ENCODE data around the gene TTC34. TPM values are rescaled to one million over a fixed set of nuclear protein-coding genes. Genes with fewer than 3 reads are reported as not detected.

TTC34 gene
- total and polyA plus RNA-seq, 8 donors, result 0.18 to 0.99 (median 0.44) TPM

- Histone ChIP-seq H3K4me1 (no peaks in the 10 kb centered on the region), H3K27ac (no peak overlapping the region), H3K27me3 (no peaks in the 10 kb centered on the region), H3K9me3 (no peaks in the 10 kb centered on the region), H3K4me3 (no peak overlapping the region), H3K36me3 (no peaks in the 10 kb centered on the region)
- DNase-seq, result peak in 1 of 6 donors; percentile 49
- intact Hi-C loops (cut with DNase I), result no loop called here
- 69 to 87% methylated on average over 14 to 15 of the region's 15 CpGs for WGBS, 2 donors
- no peak for ATAC-seq
- no peak for FAIRE-seq
- TF ChIP-seq CTCF (IDR thresholded peaks at IDR 0.05), result no peak
These were observed 195.1 kb downstream of the TTC34 start for GRCh38 chr1:2606396-2606880.

- intact Hi-C loops (cut with DNase I), result no loop called here
- FAIRE-seq (no peak), DNase-seq (peak in 1 of 6 donors; percentile 68), ATAC-seq (no peak)
- no peaks in the 10 kb centered on the region for H3K9me3 ChIP-seq
- TF ChIP-seq CTCF (IDR thresholded peaks at IDR 0.05), result no peak
- H3K27me3 ChIP-seq, result no peaks in the 10 kb centered on the region
- H3K4me1 ChIP-seq, result no peaks in the 10 kb centered on the region
- H3K4me3 ChIP-seq, result no peak overlapping the region
- WGBS, 2 donors, result 66 to 78% methylated on average over 39 to 48 of the region's 48 CpGs
- H3K27ac ChIP-seq, result no peak overlapping the region
- no peaks in the 10 kb centered on the region for H3K36me3 ChIP-seq
These were observed 195.7 kb downstream of the TTC34 start for GRCh38 chr1:2605509-2606395.

GRCh38 chr1:2604844-2605508, 196.5 kb downstream of the TTC34 start:
- H3K9me3 ChIP-seq, result no peaks in the 10 kb centered on the region
- ATAC-seq (no peak), DNase-seq (peak in 1 of 6 donors; percentile 58), FAIRE-seq (no peak)
- H3K4me1 ChIP-seq, result no peaks in the 10 kb centered on the region
- H3K36me3 ChIP-seq, result no peaks in the 10 kb centered on the region
- no peak overlapping the region for H3K4me3 ChIP-seq
- intact Hi-C loops (cut with DNase I), result no loop called here
- no peaks in the 10 kb centered on the region for H3K27me3 ChIP-seq
- no peak for TF ChIP-seq CTCF (IDR thresholded peaks at IDR 0.05)
- 59 to 71% methylated on average over 14 of the region's 14 CpGs for WGBS, 2 donors
- no peak overlapping the region for H3K27ac ChIP-seq

GRCh38 chr1:2604156-2604843, 197.2 kb downstream of the TTC34 start:
- no peak for TF ChIP-seq CTCF (IDR thresholded peaks at IDR 0.05)
- H3K27me3 ChIP-seq, result no peaks in the 10 kb centered on the region
- H3K36me3 ChIP-seq, result no peaks in the 10 kb centered on the region
- DNase-seq (peak in 1 of 6 donors; percentile 45), ATAC-seq (no peak), FAIRE-seq (no peak)
- no peak overlapping the region for H3K27ac ChIP-seq
- H3K9me3 ChIP-seq, result no peaks in the 10 kb centered on the region
- no peak overlapping the region for H3K4me3 ChIP-seq
- WGBS, 2 donors, result 70 to 71% methylated on average over 19 of the region's 19 CpGs
- H3K4me1 ChIP-seq, result no peaks in the 10 kb centered on the region
- intact Hi-C loops (cut with DNase I), result no loop called here

Data from pancreas (tissue), 10 donors.